ENCODE results near the gene GPR137C. TPM values are rescaled to one million over a fixed set of nuclear protein-coding genes. Genes with fewer than 3 reads are reported as not detected.

GPR137C gene, protein sequence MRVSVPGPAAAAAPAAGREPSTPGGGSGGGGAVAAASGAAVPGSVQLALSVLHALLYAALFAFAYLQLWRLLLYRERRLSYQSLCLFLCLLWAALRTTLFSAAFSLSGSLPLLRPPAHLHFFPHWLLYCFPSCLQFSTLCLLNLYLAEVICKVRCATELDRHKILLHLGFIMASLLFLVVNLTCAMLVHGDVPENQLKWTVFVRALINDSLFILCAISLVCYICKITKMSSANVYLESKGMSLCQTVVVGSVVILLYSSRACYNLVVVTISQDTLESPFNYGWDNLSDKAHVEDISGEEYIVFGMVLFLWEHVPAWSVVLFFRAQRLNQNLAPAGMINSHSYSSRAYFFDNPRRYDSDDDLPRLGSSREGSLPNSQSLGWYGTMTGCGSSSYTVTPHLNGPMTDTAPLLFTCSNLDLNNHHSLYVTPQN
- total RNA-seq: 0.74 TPM

DNA sequence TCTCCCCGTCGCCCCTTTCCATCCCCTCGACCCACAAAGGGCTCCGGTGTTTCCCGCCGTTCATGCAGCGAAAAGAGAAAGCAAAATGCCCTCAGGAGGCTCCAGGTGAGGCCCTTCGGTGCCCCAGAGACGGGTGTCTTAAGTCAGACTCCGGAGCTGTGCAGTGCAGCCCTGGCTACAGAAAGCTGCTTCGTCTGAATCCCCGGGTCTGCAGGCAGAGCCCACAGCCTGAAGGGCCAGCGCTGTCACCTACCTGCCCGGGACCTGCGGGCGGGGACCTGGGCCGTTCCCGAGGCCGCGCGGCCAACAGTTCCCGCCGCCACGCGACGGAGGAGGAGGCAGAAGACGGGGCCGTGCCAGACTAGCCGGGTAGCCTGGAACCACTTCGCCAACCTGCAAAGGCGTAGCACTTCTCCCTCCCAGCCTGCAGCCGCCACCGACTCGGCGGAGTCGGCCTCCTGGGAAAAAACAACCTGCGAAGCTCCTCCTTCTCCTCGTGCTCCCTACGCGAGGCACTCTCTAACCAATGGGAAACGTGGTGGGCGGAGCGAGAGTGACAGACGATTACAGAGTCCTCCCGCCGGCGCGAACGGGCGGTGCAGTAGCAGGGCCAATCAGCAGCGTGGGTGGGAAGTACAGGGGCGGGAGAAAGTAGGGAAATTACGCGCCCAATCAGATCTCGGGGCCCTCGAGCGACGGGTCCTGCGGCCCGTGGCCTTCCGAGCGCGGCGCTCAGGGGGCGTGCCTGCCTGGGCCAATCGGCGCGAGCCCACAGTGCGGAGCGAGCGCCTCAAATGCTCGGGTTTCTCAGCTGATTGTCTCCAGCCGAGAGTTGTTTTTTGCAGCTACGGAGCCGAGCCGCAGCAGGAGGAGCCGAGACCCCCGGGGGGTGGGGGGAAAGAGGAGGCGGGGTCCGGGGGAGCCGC lies at the start of gene GPR137C, which contains the start of gene TXNDC16:
Gene GPR137C, plus strand, starts transcription at position 774 of the 926 bp plus-strand sequence. CDS start 312 bp downstream, outside the sequence.
Gene TXNDC16, minus strand, starts transcription at position 443 of the 926 bp plus-strand sequence. CDS start 8,948 bp downstream, outside the sequence.
- Histone ChIP-seq H3K27ac (peak within 1 kb of the TSS; percentile 92), H3K4me1 (peaks cover 20% of the 10 kb centered on the region), H3K9me3 (no peaks in the 10 kb centered on the region), H3K36me3 (no peaks in the 10 kb centered on the region), H3K27me3 (no peaks in the 10 kb centered on the region), H3K4me3 (peak within 1 kb of the TSS; percentile 75 to 82)
- TF ChIP-seq, protein P1, sequence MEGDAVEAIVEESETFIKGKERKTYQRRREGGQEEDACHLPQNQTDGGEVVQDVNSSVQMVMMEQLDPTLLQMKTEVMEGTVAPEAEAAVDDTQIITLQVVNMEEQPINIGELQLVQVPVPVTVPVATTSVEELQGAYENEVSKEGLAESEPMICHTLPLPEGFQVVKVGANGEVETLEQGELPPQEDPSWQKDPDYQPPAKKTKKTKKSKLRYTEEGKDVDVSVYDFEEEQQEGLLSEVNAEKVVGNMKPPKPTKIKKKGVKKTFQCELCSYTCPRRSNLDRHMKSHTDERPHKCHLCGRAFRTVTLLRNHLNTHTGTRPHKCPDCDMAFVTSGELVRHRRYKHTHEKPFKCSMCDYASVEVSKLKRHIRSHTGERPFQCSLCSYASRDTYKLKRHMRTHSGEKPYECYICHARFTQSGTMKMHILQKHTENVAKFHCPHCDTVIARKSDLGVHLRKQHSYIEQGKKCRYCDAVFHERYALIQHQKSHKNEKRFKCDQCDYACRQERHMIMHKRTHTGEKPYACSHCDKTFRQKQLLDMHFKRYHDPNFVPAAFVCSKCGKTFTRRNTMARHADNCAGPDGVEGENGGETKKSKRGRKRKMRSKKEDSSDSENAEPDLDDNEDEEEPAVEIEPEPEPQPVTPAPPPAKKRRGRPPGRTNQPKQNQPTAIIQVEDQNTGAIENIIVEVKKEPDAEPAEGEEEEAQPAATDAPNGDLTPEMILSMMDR (IDR thresholded peaks at IDR 0.05): no peak
- TF ChIP-seq POLR2A (IDR thresholded peaks at IDR 0.05): peak; percentile 58 to 92
- peak; percentile 95 to 97 for TF ChIP-seq POLR2AphosphoS5 (IDR thresholded peaks at IDR 0.05; ENCODE audit: insufficient read depth in 1 of 2, low read depth in 1 of 2)
- peak; percentile 100 for DNase-seq (ENCODE audit: extremely low spot score in 2 of 2)
- intact Hi-C loops (cut with DNase I): loop anchor here (10.0 kb wide), 1 partner anchor 142 kb away; the partner anchor contains the start of gene ERO1A

DNA sequence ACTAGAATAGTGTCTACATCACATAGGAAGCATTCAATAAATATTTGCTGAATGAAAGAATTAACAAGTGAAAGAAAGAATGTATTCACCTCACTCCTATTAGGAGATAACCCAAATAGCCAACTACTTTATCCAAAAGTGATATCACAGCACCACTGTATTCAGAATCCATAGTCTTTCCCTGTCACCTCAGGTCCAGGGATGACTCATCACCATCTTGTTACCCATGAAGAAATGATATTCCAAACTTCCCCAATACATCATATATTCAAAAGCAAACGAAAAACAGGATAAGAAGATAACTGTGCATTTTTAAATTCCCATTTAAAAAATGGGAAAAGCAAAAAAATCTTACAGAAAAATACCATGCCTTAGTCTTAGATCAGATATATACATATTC lies 39.4 kb upstream of the GPR137C start:
- no peaks in the 10 kb centered on the region for H3K27me3 ChIP-seq
- TF ChIP-seq, protein P1 (IDR thresholded peaks at IDR 0.05): no peak
- TF ChIP-seq POLR2A (IDR thresholded peaks at IDR 0.05): no peak
- TF ChIP-seq POLR2AphosphoS5 (IDR thresholded peaks at IDR 0.05; ENCODE audit: insufficient read depth in 1 of 2, low read depth in 1 of 2): no peak
- intact Hi-C loops (cut with DNase I): no loop called here
- no peaks in the 10 kb centered on the region for H3K9me3 ChIP-seq
- no peaks in the 10 kb centered on the region for H3K36me3 ChIP-seq
- H3K27ac ChIP-seq: no peak overlapping the region
- no peaks in the 10 kb centered on the region for H3K4me1 ChIP-seq
- no peak for DNase-seq (ENCODE audit: extremely low spot score in 2 of 2)
- H3K4me3 ChIP-seq: no peak overlapping the region

DNA sequence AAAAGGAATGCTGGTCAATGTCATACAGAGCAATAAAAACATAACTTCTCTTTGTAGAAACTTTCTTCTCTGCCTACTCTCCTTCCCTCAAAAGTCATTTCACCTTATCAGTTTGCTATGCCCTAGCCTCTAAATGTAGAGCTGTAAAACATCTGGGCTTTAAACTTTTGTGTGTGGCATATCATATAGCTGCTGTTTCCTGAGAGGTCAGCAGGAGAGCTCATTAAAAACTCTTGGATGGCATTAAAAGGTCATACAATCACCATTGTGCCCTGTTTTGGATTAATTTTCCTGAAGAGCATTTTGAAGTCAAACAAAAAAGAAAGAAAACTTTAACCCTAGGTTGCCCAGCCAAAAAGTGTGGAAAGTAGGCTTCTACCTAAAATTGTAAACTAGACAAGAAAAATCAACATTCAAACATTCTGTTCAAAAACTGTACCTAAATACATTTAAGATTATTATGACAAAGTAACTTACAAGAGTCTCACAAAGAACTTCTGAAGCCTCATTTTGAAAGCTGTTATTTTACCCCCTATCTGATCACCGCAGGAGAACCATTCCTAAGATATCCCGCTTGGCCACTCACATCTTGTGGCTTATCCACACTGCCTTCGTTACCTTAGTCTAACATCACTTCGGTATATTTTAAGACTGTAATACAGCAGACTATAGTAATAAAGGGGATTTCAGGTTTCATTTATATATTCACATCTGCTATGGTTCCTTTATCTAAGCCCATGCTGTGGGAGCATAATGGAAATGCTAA lies 38.4 kb upstream of the GPR137C start:
- no peaks in the 10 kb centered on the region for H3K4me1 ChIP-seq
- no peak for TF ChIP-seq POLR2AphosphoS5 (IDR thresholded peaks at IDR 0.05; ENCODE audit: insufficient read depth in 1 of 2, low read depth in 1 of 2)
- TF ChIP-seq, protein P1 (IDR thresholded peaks at IDR 0.05): no peak
- TF ChIP-seq POLR2A (IDR thresholded peaks at IDR 0.05): no peak
- no peak for DNase-seq (ENCODE audit: extremely low spot score in 2 of 2)
- no peak overlapping the region for H3K27ac ChIP-seq
- intact Hi-C loops (cut with DNase I): no loop called here
- no peaks in the 10 kb centered on the region for H3K9me3 ChIP-seq
- H3K36me3 ChIP-seq: no peaks in the 10 kb centered on the region
- H3K27me3 ChIP-seq: no peaks in the 10 kb centered on the region
- no peak overlapping the region for H3K4me3 ChIP-seq

DNA sequence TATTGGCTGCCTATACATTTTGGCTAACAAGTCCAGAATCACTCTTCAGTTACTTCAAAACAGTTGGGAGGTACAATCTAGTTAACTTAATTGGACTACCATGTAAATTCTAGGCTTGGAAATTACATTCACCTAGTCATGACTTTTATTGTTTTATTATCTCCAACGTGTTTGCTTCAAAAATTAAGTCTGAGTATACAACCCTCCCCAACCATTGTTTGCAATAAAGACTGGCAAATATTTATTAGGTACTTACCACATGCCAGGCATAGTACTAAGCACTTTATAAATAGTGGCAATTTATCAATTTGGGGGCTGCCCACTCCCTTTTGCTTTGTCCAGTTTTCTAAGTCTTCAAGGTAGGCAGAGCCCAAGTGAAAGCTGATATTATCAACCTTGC lies 30.6 kb upstream of the GPR137C start:
- Histone ChIP-seq H3K4me3 (no peak overlapping the region), H3K36me3 (no peaks in the 10 kb centered on the region), H3K27me3 (no peaks in the 10 kb centered on the region), H3K27ac (no peak overlapping the region), H3K9me3 (no peaks in the 10 kb centered on the region), H3K4me1 (no peaks in the 10 kb centered on the region)
- intact Hi-C loops (cut with DNase I): no loop called here
- no peak for DNase-seq (ENCODE audit: extremely low spot score in 2 of 2)
- TF ChIP-seq, protein P1 (IDR thresholded peaks at IDR 0.05): no peak
- TF ChIP-seq POLR2A (IDR thresholded peaks at IDR 0.05) (no peak), POLR2AphosphoS5 (IDR thresholded peaks at IDR 0.05; ENCODE audit: insufficient read depth in 1 of 2, low read depth in 1 of 2) (no peak)

All from vagina (tissue), 2 donors.